Epithelial cell of proximal tubule (primary cell): ENCODE results near the gene SSH2. TPM values are rescaled to one million over a fixed set of nuclear protein-coding genes. Genes with fewer than 3 reads are reported as not detected.
"Not testable (repeated sequence)": the region's sequence is repeated elsewhere in the genome, so short reads cannot be mapped to it uniquely, and the experiment has no call there.

ENCODE experiments used
- DNase-seq: peaks from one replicate; pipeline ENCODE4 v3.0.0-alpha.2; 2011; ENCODE audit warnings: low read depth
- H3K4me3 ChIP-seq: 2 replicates; pipeline ENCODE4 v1.5.1; 2011; ENCODE audit warnings: low read depth, mild to moderate bottlenecking, low read length
- CTCF ChIP-seq: conservative IDR thresholded peaks from 2 replicates; pipeline ENCODE4 v1.5.1; 2012; ENCODE audit warnings: low read depth, mild to moderate bottlenecking, low read length
- total RNA-seq: library from RNA; depleted of rRNA; stranded (reverse); fragments of >200 nt; gene quantifications from 2 replicates; pipeline ENCODE4 v1.2.3, GENCODE V29; 2015

SSH2 gene
- total RNA-seq, 1 donor from 2014 or later: 15.2 TPM

DNA sequence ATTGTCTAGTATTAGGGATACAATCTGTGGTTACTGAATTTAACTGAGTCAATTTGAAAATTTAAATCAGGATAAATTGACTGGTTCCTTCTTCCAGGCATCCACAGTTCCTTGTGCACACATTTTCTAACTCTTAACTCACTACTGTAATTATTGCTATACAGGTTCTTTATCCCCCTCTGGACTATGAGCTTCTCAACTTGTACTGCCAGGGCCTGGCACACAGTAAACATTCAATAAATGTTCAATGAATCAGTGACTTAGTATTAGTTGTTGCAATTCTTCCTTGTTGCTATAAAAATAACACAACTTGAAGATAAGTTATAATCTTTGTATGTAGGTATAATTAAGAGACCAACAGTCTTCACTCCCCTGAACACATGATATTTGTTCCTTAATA is 67.9 kb downstream of the SSH2 start:
- DNase-seq: no peak
- no peak overlapping the region for H3K4me3 ChIP-seq
- TF ChIP-seq CTCF: no peak

DNA sequence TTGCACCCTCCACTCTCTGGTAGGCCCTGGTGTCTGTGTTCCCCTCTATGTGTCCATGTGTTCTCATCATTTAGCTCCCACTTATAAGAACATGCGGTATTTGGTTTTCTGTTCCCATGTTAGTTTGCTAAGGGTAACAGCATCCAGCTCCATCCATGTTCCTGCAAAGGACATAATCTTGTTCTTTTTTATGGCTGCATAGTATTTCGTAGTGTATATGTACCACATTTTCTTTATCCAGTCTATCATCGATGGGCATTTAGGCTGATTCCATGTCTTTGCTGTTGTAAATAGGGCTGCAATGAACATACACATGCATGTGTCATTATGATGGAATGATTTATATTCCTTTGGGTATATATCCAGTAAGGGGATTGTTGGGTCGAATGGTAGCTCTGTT is 70.6 kb downstream of the SSH2 start:
- not testable (repeated sequence) for H3K4me3 ChIP-seq, DNase-seq

DNA sequence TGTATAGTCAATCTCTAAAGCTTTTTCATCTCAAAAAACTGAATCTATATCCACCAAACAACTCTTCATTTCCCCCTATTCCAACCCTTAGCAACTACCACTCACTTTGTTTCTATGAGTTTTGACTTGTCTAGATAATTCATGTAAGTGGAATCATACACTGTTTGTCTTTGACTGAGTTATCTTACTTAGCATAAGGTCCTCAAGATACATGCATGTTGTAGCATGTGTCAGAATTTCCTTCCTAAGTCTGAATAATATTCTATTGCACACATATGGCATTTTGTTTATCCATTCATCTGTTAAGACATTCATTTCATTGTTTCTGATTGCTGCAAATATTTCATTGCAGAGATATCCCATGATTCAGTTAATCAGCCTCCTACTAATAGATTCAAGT is 72.2 kb downstream of the SSH2 start:
- TF ChIP-seq CTCF: no peak
- no peak for DNase-seq
- H3K4me3 ChIP-seq: no peak overlapping the region

- not testable (repeated sequence) for H3K4me3 ChIP-seq, DNase-seq
These were observed 72.9 kb downstream of the SSH2 start for GRCh38 chr17:29857105-29857504.

- H3K4me3 ChIP-seq: no peak overlapping the region
- no peak for DNase-seq
- TF ChIP-seq CTCF: no peak
These were observed 74.3 kb downstream of the SSH2 start for GRCh38 chr17:29855686-29856085.

GRCh38 chr17:29848737-29849136 is 81.3 kb downstream of the SSH2 start:
- H3K4me3 ChIP-seq: no peak overlapping the region
- no peak for TF ChIP-seq CTCF
- no peak for DNase-seq

DNA sequence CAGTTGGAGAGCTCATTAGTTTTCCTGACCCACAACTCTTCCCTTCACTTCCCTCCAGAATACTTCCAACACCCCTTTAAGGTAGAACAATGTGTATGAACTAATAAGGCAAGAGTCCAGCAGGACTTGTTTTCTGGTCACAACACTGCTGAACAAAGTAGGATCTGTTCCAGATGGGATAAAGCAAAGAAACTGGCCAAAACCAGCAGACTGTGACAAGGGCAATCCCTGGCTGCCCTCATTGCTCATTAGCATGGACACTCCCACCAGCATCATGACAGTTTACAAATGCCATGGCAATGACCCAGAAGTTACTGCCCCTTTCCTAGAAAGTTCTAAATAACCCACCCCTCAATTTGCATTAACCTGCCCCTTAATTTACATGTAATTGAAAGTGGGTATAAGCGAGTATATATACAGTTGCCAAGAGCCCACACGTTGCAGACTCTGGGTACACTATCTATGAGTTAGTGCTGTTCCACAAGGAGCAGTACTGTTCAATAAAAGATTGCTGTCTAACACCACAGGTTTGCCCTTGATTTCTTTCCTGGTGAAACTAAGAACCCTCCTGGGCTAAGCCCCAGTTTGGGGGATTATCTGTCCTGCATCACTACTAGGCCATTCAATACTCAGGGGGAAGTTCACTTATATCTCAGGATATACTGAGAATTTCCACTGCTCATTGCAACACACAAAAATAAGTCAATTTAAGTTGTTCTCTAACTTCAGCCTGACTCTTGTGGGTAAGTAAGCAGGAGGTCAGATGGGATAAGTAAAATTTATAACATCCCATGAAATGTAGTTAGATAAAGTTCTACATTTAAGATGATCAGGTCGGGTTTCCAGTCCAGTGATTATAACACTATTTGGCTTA is 82.3 kb downstream of the SSH2 start:
- DNase-seq: peak; percentile 39
- no peak for TF ChIP-seq CTCF

GRCh38 chr17:29847118-29847517 is 82.9 kb downstream of the SSH2 start:
- no peak overlapping the region for H3K4me3 ChIP-seq
- DNase-seq: no peak
- no peak for TF ChIP-seq CTCF

More for the DNA sequence above, 82.3 kb downstream of the SSH2 start:
- H3K4me3 ChIP-seq: no peak overlapping the region
